SJSA1 (cell line): ENCODE data around the gene USH2A. TPM values are rescaled to one million over a fixed set of nuclear protein-coding genes. Genes with fewer than 3 reads are reported as not detected.

Experiments used
- DNase-seq, 2 experiments: peaks; one replicate each; pipeline ENCODE4 v3.0.0-alpha.2; 2015 to 2020; ENCODE audit warnings: low spot score in 2 of 2, low read depth in 1 of 2
- H3K27ac ChIP-seq: fragments of 250-450 bp; sonication (Bioruptor Pico); 2 replicates; pipeline ENCODE4 v1.5.1; 2020; ENCODE audit warnings: mild to moderate bottlenecking, moderate library complexity
- H3K27me3 ChIP-seq: fragments of 250-450 bp; sonication (Bioruptor Pico); replicated peaks from 2 replicates; pipeline ENCODE4 v1.5.1; 2020; ENCODE audit warnings: mild to moderate bottlenecking, moderate library complexity
- H3K36me3 ChIP-seq: fragments of 250-450 bp; sonication (Bioruptor Pico); 2 replicates; pipeline ENCODE4 v1.5.1; 2020; ENCODE audit warnings: mild to moderate bottlenecking
- H3K4me1 ChIP-seq: fragments of 250-450 bp; sonication (Bioruptor Pico); replicated peaks from 2 replicates; pipeline ENCODE4 v1.6.1; 2021; ENCODE audit warnings: mild to moderate bottlenecking
- H3K4me3 ChIP-seq: fragments of 250-450 bp; sonication (Bioruptor Pico); 2 replicates; pipeline ENCODE4 v1.5.1; 2020; ENCODE audit warnings: mild to moderate bottlenecking
- H3K9me3 ChIP-seq: fragments of 250-450 bp; sonication (Bioruptor Pico); replicated peaks from 2 replicates; pipeline ENCODE4 v1.5.1; 2020; ENCODE audit warnings: mild to moderate bottlenecking
- total RNA-seq: library from RNA; depleted of rRNA; stranded (reverse); fragments of >200 nt; shearing (Covaris generic); gene quantifications from 2 replicates; pipeline ENCODE4 v1.2.3, GENCODE V29; 2014

USH2A gene
- total RNA-seq, 1 experiment from 2014 or later, result not detected

GRCh38 chr1:215590779-215591491 is 832.3 kb downstream of the USH2A start:
- Histone ChIP-seq H3K9me3 (no peaks in the 10 kb centered on the region), H3K4me3 (no peak overlapping the region), H3K36me3 (peaks cover 20% of the 10 kb centered on the region), H3K27ac (no peak overlapping the region), H3K4me1 (no peaks in the 10 kb centered on the region), H3K27me3 (no peaks in the 10 kb centered on the region)
- no peak for DNase-seq

DNA sequence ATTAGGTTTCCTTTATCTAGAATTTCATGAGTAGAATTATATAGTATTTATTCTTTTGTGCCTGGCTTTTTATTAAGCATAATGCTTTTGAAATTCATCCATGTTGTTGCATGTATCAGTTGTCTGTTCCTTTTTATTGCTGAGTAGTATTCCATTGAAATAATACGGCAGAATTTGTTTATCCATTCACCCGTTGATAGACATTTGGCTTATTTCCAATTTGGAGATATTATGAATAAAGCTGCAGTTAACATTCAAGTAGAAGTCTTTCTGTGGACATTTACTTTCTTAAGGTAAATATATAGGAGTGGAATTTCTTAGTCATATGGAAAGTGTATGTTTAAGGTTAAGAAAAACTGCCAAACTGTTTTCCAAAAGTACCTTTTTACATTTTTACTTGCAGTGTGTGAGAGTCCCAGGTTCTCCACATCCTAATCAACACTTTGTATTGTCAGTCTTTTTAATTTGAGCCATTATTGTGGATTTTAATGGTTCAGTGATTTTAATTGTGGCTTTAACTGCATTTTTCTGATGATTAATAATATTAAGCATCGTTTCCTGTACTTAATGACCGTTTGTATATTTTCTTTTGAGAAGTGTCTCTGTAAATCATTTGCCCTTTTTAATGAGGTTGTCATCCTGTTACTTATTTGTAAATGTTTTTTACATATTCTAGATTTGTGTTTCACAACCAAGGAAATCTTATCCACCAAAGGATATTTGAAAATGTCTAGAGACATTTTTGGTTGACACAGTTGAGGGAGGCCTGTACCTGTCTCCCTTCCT is 833.4 kb downstream of the USH2A start:
- no peaks in the 10 kb centered on the region for H3K9me3 ChIP-seq
- no peak overlapping the region for H3K4me3 ChIP-seq
- H3K27me3 ChIP-seq, result no peaks in the 10 kb centered on the region
- no peaks in the 10 kb centered on the region for H3K4me1 ChIP-seq
- H3K27ac ChIP-seq, result no peak overlapping the region
- H3K36me3 ChIP-seq, result peaks cover 15% of the 10 kb centered on the region
- no peak for DNase-seq

GRCh38 chr1:215584389-215584788 is 838.9 kb downstream of the USH2A start:
- DNase-seq, result no peak
- H3K27me3 ChIP-seq, result no peaks in the 10 kb centered on the region
- H3K36me3 ChIP-seq, result peaks cover 20% of the 10 kb centered on the region
- no peak overlapping the region for H3K4me3 ChIP-seq
- H3K27ac ChIP-seq, result no peak overlapping the region
- no peaks in the 10 kb centered on the region for H3K9me3 ChIP-seq
- H3K4me1 ChIP-seq, result no peaks in the 10 kb centered on the region

DNA sequence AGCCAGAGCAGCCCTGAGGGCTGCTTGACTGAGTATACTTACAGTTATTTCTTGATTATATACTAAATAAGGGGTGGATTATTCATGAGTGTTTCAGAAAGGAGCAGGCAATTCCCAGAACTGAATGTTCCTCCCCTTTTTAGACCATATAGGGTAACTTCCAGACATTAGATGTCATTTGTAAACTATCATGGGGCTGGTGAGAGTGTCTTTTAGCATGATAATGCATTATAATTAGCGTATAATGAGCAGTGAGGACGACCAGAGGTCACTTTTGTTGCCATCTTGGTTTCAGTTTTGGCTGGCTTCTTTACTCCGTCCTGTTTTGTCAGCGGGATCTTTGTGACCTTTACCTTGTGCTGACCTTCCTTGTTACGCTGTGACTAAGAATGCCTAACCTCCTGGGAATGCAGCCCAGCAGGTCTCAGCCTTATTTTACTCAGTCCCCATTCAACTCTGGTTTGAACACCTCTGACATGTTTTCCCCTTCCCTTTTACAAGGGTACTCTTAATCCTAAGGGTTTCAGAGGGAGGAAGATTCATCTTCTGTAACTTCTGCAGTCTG is 840.0 kb downstream of the USH2A start:
- Histone ChIP-seq H3K4me1 (no peaks in the 10 kb centered on the region), H3K4me3 (no peak overlapping the region), H3K27me3 (no peaks in the 10 kb centered on the region), H3K9me3 (no peaks in the 10 kb centered on the region), H3K36me3 (peaks cover 23% of the 10 kb centered on the region), H3K27ac (no peak overlapping the region)
- no peak for DNase-seq

- Histone ChIP-seq H3K36me3 (peaks cover 31% of the 10 kb centered on the region), H3K9me3 (no peaks in the 10 kb centered on the region), H3K27me3 (no peaks in the 10 kb centered on the region), H3K4me1 (no peaks in the 10 kb centered on the region), H3K27ac (no peak overlapping the region), H3K4me3 (no peak overlapping the region)
- no peak for DNase-seq
Measured at GRCh38 chr1:215581896-215582295, 841.4 kb downstream of the USH2A start.
